ENCODE measurements around the gene EIF2AK3. TPM values are rescaled to one million over a fixed set of nuclear protein-coding genes. Genes with fewer than 3 reads are reported as not detected.

Gene EIF2AK3
- 10 to 100 TPM; 10.5 to 60.1 (median 17.9) TPM for polyA plus RNA-seq (ENCODE audit: low read depth in 6 of 6)

DNA sequence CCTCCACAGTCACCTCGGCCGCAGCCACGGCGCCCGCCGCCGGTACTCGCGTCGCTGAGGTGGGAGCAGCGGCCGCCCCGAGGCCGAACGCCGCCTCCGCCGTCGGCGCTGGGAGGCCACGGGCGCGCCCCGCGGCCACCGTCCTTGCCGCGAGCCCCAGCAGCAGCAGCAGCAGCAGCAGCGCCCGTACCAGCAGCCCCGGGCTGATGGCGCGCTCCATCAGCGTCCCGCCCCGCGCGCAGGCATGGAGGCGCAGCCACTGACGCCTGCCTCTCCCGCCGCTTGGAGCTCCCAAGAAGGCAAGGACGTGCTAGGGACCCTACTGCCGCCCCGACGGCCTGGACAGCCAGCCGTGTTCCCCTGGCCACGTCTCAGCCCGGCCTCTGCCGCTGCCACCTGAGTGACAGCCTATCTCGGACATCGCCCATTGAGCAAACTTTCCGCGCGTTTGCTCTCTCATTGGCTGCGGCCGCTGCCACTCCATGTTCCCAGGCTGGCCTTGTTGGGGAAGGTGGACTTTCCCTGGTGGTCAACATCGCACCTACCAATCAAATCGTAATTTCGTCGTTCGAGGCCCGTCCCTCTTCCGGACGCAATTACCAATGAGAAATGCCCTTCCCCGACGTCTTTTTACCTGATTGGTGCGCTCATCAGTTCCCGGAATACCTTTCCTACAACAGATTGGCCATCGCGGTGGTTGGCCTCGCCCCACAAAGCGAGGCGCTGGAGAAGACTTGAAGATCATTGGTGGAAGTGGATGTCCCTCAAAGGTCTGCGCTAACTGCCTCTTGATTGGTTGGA lies at the start of gene EIF2AK3:
TSS of gene EIF2AK3 (minus strand) at position 410 of the 801 bp plus-strand sequence. CDS start at position 220, 190 bp downstream.
- Mint-ChIP-seq H3K36me3 (no peaks in the 10 kb centered on the region), H3K4me3 (peak within 1 kb of the TSS in 4 of 8 donors; percentile 82 to 97 (median 96)), H3K27me3 (no peaks in the 10 kb centered on the region), H3K4me1 (peaks cover 0 to 15% (median 0%) of the 10 kb centered on the region in 3 donors), H3K9me3 (no peaks in the 10 kb centered on the region), H3K27ac (peak within 1 kb of the TSS in 5 of 6 donors; percentile 95 to 100 (median 98))
- DNase-seq (peak; percentile 97), ATAC-seq (ENCODE audit: low read depth in 2 of 2) (peak; percentile 74 to 75)

DNA sequence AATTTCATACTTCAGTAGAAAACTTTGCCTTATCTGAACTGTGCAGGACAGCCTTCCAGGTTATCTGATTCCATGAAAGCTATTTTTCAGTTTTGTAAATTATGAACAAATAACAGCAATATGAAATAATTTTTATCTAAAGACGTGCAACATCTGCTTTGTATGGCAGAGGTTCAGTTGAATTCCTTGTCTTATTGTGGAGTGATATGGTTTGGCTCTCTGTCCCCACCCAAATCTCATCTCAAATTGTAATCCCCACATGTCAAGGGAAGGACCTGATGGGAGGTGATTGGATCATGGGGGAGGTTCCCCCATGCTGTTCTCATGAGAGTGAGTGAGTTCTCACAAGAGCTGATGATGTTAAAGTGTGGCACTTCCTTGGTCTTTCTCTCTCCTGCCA lies 46.1 kb upstream of the EIF2AK3 start:
- ATAC-seq (ENCODE audit: low read depth in 2 of 2) (no peak), DNase-seq (no peak)
- Mint-ChIP-seq H3K4me3 (no peak overlapping the region), H3K9me3 (no peaks in the 10 kb centered on the region), H3K36me3 (no peaks in the 10 kb centered on the region), H3K27me3 (no peaks in the 10 kb centered on the region), H3K4me1 (peaks cover 0 to 15% (median 0%) of the 10 kb centered on the region in 3 donors), H3K27ac (peak overlapping the region in 2 of 6 donors; percentile 20 to 71)

DNA sequence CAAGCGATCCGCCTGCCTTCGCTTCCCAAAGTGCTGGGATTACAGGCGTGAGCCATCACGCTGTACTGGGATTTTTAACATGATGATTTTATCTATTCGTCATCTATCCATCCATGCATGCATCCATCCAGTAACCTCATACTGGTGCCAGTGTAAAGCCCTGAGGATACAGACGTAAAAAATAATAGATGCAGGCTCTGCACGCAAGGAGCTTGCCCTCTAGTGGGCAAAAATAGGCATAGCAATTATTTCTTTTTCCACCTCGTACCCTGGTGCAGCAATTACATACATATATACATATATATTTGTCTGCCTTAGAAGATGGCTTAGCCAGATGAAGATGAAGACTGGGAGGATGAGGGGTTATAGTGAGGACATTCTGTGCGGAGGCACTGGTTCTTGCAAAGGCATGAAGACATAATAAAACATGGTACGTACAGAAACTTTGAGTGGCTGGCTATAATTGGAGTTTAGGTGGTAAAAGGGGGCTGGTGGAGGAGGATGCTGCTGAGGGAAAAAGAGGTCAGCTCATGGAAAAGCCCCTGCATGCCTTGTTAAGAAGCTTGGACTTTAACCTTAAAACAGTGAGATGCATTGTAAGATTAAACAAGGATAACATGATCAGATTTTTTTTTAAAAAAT lies 44.6 kb upstream of the EIF2AK3 start:
- Mint-ChIP-seq H3K4me1 (peaks cover 0 to 15% (median 0%) of the 10 kb centered on the region in 3 donors), H3K27ac (peak overlapping the region in 2 of 6 donors; percentile 4 to 90)
- peak; percentile 50 for DNase-seq

DNA sequence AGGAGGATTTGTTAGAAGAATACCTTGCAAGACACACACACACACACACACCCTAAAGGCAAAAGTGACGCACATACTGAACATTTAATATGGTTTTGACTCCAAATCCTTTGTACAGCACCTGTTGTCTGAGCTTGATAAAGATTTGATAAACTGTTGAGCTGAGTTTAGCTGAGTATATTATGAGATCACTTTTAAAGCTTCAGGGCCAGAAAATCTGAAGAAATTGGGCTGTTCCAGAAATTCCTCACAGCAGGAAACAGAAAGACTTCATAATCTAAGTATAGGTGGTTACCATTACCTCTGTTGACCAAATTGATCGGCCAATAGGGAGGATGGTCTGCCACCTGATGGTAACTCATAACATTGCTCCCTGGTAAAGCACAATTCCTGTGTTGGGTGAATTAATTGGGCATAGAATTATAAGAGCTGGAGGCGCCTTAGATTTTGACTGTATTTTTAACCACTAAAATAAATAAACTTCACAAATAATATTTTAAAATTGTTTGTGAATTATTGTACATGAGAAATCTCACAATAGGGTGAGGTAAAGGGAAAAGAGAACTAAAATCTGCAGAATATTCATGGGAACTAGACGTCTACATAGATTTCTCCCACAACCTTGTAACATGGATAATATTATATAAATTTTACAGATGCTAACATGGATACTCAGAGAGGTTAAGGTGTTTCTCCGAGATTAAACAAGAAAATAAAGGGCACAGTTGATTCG lies 42.4 kb upstream of the EIF2AK3 start:
- no peak overlapping the region for H3K4me3 Mint-ChIP-seq

More for the DNA sequence above, 44.6 kb upstream of the EIF2AK3 start:
- Mint-ChIP-seq H3K9me3 (no peaks in the 10 kb centered on the region), H3K36me3 (no peaks in the 10 kb centered on the region), H3K27me3 (no peaks in the 10 kb centered on the region), H3K4me3 (no peak overlapping the region)
- peak; percentile 54 to 73 for ATAC-seq (ENCODE audit: low read depth in 2 of 2)

DNA sequence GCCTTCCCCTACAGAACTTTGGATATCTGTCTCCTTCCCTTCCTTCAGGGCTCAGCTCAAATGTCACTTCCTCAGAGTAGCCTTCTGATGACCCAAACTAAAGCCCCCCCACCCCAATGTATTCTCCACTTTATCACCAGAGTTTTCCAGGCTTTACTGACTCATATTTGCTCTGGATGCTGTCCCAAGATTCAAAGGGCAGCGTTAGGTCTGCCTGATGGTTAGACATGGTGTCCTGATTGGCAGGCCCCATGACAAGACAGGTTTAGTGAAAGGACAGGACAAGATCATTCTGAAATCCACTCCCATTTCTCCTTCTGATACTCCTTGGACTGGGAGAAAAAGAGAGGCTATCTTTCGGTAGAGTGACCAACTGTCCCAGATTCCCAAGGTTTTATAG lies 41.6 kb upstream of the EIF2AK3 start:
- H3K4me3 Mint-ChIP-seq: no peak overlapping the region
- no peaks in the 10 kb centered on the region for H3K9me3 Mint-ChIP-seq
- H3K27ac Mint-ChIP-seq: peak overlapping the region in 3 of 6 donors; percentile 8 to 95 (median 47)

More for the DNA sequence above, 42.4 kb upstream of the EIF2AK3 start:
- H3K9me3 Mint-ChIP-seq: no peaks in the 10 kb centered on the region
- H3K4me1 Mint-ChIP-seq: peaks cover 0 to 15% (median 0%) of the 10 kb centered on the region in 3 donors
- no peaks in the 10 kb centered on the region for H3K36me3 Mint-ChIP-seq
- ATAC-seq (ENCODE audit: low read depth in 2 of 2): peak; percentile 83 to 86
- peak overlapping the region in 2 of 6 donors; percentile 20 to 24 for H3K27ac Mint-ChIP-seq
- H3K27me3 Mint-ChIP-seq: no peaks in the 10 kb centered on the region
- peak; percentile 50 for DNase-seq

DNA sequence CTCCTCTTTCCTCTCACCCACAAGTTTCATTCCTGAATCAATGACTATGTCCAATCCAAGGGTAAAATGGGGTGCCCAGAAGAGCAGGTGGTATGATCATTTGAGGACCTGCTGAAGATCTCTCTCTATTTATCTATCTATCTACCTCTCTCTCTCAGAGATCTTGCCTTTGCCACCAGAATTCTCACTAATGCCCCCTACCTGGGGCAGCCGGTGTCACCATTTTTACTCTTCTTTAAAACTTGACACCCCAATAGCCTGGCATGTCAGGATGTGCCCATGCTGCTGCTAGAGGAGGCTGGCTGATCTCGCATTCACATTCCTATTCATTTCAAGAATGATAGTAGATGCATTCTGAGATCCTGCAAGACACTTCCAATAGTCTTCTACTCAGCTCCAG lies 40.0 kb upstream of the EIF2AK3 start:
- Mint-ChIP-seq H3K36me3 (no peaks in the 10 kb centered on the region), H3K27me3 (no peaks in the 10 kb centered on the region), H3K27ac (peak overlapping the region in 1 of 6 donors; percentile 18), H3K4me1 (peaks cover 0 to 15% (median 0%) of the 10 kb centered on the region in 3 donors), H3K9me3 (no peaks in the 10 kb centered on the region), H3K4me3 (no peak overlapping the region)
- DNase-seq: no peak
- ATAC-seq (ENCODE audit: low read depth in 2 of 2): no peak

More for the DNA sequence above, 41.6 kb upstream of the EIF2AK3 start:
- peaks cover 0 to 15% (median 0%) of the 10 kb centered on the region in 3 donors for H3K4me1 Mint-ChIP-seq
- H3K36me3 Mint-ChIP-seq: no peaks in the 10 kb centered on the region
- ATAC-seq (ENCODE audit: low read depth in 2 of 2): no peak
- no peak for DNase-seq
- no peaks in the 10 kb centered on the region for H3K27me3 Mint-ChIP-seq

DNA sequence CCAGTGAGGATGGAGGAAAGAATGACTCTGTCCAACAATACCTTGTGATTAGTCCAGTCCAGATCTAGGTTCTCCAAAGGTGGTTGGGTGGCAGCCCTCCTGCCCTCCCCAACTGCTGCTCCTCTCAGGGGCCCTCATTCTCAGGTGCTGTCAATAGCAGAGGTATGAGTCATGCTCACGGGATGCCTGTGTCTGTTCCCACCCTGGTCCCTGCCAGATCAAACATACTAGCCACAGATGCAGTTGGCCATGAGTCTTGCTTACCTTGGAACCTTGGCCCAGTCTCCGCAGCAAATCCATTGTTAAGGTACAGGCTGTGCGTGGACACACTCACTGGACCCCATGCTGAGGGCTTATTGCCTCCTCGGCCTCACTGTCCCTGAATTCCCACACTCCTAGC lies 39.3 kb upstream of the EIF2AK3 start:
- Mint-ChIP-seq H3K9me3 (no peaks in the 10 kb centered on the region), H3K27me3 (no peaks in the 10 kb centered on the region), H3K4me1 (peaks cover 0 to 9% (median 0%) of the 10 kb centered on the region in 3 donors), H3K4me3 (no peak overlapping the region), H3K36me3 (no peaks in the 10 kb centered on the region), H3K27ac (no peak overlapping the region)
- ATAC-seq (ENCODE audit: low read depth in 2 of 2) (no peak), DNase-seq (no peak)

DNA sequence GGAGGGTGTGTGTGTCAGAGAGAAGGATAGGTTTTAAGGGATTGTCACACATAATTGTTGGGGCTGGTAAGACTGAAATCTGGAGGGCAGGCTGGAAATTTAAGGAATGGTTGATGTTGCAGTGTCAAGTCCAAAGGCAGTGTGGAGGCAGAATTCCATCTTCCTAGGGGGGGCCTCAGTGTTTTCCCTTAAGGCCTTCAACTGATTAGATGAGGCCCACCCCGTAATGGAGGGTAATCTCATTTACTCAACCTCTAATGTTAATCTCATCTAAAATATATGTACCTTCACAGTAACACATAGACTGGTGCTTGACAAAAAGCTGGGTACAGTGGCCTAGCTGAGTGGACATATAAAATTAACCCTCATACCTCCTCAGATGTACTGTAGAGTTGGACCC lies 33.4 kb upstream of the EIF2AK3 start:
- Mint-ChIP-seq H3K4me3 (peak overlapping the region in 1 of 8 donors; percentile 38), H3K27me3 (no peaks in the 10 kb centered on the region), H3K27ac (no peak overlapping the region), H3K36me3 (no peaks in the 10 kb centered on the region), H3K9me3 (peaks cover 0 to 4% (median 0%) of the 10 kb centered on the region in 7 donors), H3K4me1 (peaks cover 0 to 1% (median 0%) of the 10 kb centered on the region in 3 donors)
- DNase-seq (no peak), ATAC-seq (ENCODE audit: low read depth in 2 of 2) (no peak)

DNA sequence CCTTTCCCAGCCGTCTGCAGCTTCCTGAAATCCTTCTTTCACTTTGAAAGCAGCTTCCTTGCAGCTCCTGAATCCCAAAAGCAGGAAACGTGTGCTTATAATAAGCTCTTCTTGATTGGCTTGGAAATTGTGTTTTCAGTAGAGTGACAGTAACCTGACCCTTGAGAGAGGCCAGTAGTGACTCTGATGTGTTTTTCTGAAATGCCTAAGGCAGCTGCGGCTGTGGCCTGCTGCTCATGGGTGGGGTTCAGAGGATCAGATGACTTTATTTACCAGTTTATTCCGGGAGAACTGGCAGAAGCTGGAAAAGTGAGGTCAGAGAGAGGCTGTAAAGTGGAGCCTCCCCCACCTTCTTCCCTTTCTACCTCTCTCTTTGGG lies 32.3 kb upstream of the EIF2AK3 start:
- Mint-ChIP-seq H3K36me3 (no peaks in the 10 kb centered on the region), H3K4me1 (peaks cover 0 to 1% (median 0%) of the 10 kb centered on the region in 3 donors), H3K27ac (no peak overlapping the region), H3K9me3 (peaks cover 0 to 4% (median 0%) of the 10 kb centered on the region in 7 donors), H3K4me3 (no peak overlapping the region), H3K27me3 (no peaks in the 10 kb centered on the region)
- ATAC-seq (ENCODE audit: low read depth in 2 of 2) (no peak), DNase-seq (no peak)

DNA sequence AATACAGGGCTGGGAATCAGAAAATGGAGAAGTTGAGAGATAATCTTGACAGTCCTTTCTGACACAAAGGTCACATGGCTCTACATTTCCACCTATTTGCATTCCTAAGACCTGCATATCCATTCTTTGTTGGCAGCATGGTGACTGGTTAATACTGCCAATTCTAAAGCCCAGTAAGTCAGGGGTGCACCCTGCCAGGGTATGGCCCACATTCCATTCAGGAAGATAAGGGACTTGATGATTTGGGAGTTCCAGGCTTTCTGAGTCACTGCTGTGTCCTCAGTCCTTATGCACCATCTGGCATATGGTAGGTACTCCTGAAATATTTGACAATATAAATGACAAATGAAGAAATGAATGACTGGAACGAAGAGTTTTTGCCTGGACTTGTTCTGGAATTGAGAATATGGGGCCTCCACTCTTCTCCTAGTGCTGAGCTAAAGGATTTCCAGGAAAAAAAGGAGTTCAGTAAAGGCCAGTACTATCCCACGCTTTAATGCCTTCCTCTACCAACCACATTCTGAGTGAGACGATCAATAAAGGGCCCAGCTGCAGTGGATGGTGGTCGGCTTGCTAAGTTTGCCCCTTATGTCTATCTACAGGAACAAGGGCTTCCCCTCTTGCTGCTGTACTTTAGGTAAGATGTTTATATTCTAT lies 31.7 kb upstream of the EIF2AK3 start:
- Mint-ChIP-seq H3K4me3 (no peak overlapping the region), H3K27me3 (no peaks in the 10 kb centered on the region), H3K9me3 (peaks cover 0 to 4% (median 0%) of the 10 kb centered on the region in 7 donors), H3K36me3 (no peaks in the 10 kb centered on the region), H3K27ac (peak overlapping the region in 1 of 6 donors; percentile 89), H3K4me1 (peaks cover 0 to 1% (median 0%) of the 10 kb centered on the region in 3 donors)
- DNase-seq (no peak), ATAC-seq (ENCODE audit: low read depth in 2 of 2) (no peak)

DNA sequence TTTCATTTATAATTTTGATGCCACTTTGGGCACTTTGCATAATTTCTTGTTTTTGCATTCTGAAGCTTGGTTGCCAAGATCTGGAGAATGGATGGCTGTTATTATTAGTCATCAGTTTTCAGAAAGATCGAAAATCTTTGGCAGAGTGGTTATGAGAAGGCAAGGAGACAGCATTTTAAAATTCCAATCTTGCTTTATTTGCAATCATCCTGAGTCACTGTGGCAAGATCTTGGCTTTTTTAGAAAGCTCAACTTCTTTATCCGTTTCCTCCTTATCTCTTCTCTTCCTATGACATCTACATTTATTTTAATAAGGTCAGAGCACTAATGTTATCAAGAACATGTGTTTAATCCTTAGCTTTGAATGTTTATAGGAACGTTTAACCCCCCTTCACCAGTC lies 31.1 kb upstream of the EIF2AK3 start:
- no peaks in the 10 kb centered on the region for H3K36me3 Mint-ChIP-seq
- ATAC-seq (ENCODE audit: low read depth in 2 of 2) (no peak), DNase-seq (no peak)
- no peaks in the 10 kb centered on the region for H3K27me3 Mint-ChIP-seq
- H3K27ac Mint-ChIP-seq: no peak overlapping the region
- H3K4me3 Mint-ChIP-seq: no peak overlapping the region
- peaks cover 0 to 4% (median 0%) of the 10 kb centered on the region in 7 donors for H3K9me3 Mint-ChIP-seq
- H3K4me1 Mint-ChIP-seq: peaks cover 0 to 1% (median 0%) of the 10 kb centered on the region in 3 donors

DNA sequence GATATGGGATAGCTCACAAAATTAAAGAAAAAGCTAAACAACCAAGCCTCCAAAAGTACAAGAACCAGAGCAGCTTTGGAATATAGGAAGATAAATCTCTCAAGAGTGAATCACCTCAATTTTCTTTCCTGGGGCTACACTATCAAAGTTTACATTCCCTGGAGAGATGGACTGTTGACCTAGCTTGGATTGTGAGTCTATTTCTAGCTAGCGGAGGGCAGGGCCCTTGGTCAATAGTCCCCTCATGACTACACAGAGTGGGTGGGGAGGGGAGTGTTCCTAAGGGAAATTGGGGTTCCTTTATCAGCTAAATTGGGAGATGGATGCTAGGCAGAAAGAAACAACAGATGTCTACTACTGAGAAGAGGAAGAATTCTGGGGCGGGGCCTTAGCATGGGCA lies 29.9 kb upstream of the EIF2AK3 start:
- H3K27ac Mint-ChIP-seq: no peak overlapping the region
- DNase-seq: no peak
- no peaks in the 10 kb centered on the region for H3K36me3 Mint-ChIP-seq
- H3K4me1 Mint-ChIP-seq: peaks cover 0 to 1% (median 0%) of the 10 kb centered on the region in 3 donors
- H3K4me3 Mint-ChIP-seq: no peak overlapping the region
- no peaks in the 10 kb centered on the region for H3K27me3 Mint-ChIP-seq
- H3K9me3 Mint-ChIP-seq: peaks cover 0 to 4% (median 0%) of the 10 kb centered on the region in 7 donors
- no peak for ATAC-seq (ENCODE audit: low read depth in 2 of 2)

DNA sequence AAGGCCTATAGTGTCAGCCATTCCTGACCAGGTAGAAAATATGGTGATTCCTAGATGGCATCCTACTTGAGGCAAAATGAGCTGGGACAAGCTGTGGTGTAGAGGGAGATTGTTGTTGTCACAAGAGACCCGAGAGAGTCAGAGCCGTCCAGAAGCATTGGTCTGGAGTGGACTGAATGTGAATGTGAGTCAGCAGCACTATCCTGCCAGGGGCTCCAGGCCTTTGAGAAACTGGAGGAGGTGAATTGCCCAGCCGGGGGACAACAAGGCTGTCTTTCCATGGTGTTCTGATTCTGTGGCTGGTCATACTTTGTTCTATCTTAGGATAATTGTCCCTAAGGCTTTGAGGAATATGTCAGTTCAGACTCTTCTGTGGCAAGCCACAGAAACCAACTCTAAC lies 29.4 kb upstream of the EIF2AK3 start:
- H3K27ac Mint-ChIP-seq: no peak overlapping the region
- H3K4me3 Mint-ChIP-seq: no peak overlapping the region
- no peaks in the 10 kb centered on the region for H3K36me3 Mint-ChIP-seq
- no peaks in the 10 kb centered on the region for H3K27me3 Mint-ChIP-seq
- H3K9me3 Mint-ChIP-seq: peaks cover 0 to 4% (median 0%) of the 10 kb centered on the region in 7 donors
- peaks cover 0 to 1% (median 0%) of the 10 kb centered on the region in 3 donors for H3K4me1 Mint-ChIP-seq
- ATAC-seq (ENCODE audit: low read depth in 2 of 2) (no peak), DNase-seq (no peak)

All from naive B cell (primary cell).